ENCODE data around the gene CBX8. TPM values are rescaled to one million over a fixed set of nuclear protein-coding genes. Genes with fewer than 3 reads are reported as not detected.

CBX8 gene
- total and polyA plus RNA-seq, 2 of the 13 experiments (the other 11 are each of a cell fraction or from before 2014, with no cell fraction given) = 0.34 to 12.6 TPM

- TF ChIP-seq, protein P1, sequence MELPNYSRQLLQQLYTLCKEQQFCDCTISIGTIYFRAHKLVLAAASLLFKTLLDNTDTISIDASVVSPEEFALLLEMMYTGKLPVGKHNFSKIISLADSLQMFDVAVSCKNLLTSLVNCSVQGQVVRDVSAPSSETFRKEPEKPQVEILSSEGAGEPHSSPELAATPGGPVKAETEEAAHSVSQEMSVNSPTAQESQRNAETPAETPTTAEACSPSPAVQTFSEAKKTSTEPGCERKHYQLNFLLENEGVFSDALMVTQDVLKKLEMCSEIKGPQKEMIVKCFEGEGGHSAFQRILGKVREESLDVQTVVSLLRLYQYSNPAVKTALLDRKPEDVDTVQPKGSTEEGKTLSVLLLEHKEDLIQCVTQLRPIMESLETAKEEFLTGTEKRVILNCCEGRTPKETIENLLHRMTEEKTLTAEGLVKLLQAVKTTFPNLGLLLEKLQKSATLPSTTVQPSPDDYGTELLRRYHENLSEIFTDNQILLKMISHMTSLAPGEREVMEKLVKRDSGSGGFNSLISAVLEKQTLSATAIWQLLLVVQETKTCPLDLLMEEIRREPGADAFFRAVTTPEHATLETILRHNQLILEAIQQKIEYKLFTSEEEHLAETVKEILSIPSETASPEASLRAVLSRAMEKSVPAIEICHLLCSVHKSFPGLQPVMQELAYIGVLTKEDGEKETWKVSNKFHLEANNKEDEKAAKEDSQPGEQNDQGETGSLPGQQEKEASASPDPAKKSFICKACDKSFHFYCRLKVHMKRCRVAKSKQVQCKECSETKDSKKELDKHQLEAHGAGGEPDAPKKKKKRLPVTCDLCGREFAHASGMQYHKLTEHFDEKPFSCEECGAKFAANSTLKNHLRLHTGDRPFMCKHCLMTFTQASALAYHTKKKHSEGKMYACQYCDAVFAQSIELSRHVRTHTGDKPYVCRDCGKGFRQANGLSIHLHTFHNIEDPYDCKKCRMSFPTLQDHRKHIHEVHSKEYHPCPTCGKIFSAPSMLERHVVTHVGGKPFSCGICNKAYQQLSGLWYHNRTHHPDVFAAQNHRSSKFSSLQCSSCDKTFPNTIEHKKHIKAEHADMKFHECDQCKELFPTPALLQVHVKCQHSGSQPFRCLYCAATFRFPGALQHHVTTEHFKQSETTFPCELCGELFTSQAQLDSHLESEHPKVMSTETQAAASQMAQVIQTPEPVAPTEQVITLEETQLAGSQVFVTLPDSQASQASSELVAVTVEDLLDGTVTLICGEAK (IDR thresholded peaks at IDR 0.05) = no peak
- TF ChIP-seq, protein P1 (CRISPR knock-in tag; IDR thresholded peaks at IDR 0.05) = no peak
- TF ChIP-seq HDAC2 (CRISPR knock-in tag; IDR thresholded peaks at IDR 0.05) = no peak
- no peak for TF ChIP-seq ZNF407 (CRISPR knock-in tag; IDR thresholded peaks at IDR 0.05; ENCODE audit: not compliant biosample characterization)
- no peak for TF ChIP-seq ZSCAN25 (CRISPR knock-in tag; IDR thresholded peaks at IDR 0.05)
Measured at GRCh38 chr17:79826841-79827578, 30.1 kb upstream of the CBX8 start (continued).

Measured in HepG2 (cell line).